Glutamatergic neuron (in vitro differentiated cells): Measurements from ENCODE around the gene THSD7B. TPM values are rescaled to one million over a fixed set of nuclear protein-coding genes. Genes with fewer than 3 reads are reported as not detected.
A peak's percentile ranks its signal among the peaks of the same experiment; 100 is the strongest.

Experiments
- DNase-seq: peaks from one replicate; pipeline ENCODE4 v3.0.0; 2022
- H3K27ac Mint-ChIP-seq: one replicate; pipeline ENCODE4 v1.8.0; 2020; ENCODE audit warnings: mild to moderate bottlenecking, mixed read lengths, inconsistent platforms; ENCODE audit not compliant: unreplicated experiment
- H3K27me3 Mint-ChIP-seq: one replicate; pipeline ENCODE4 v1.8.0; 2020; ENCODE audit warnings: mild to moderate bottlenecking, moderate library complexity, mixed read lengths, inconsistent platforms; ENCODE audit not compliant: unreplicated experiment
- H3K36me3 Mint-ChIP-seq: one replicate; pipeline ENCODE4 v1.8.0; 2020; ENCODE audit warnings: mild to moderate bottlenecking, mixed read lengths, inconsistent platforms; ENCODE audit not compliant: unreplicated experiment
- H3K4me1 Mint-ChIP-seq: one replicate; pipeline ENCODE4 v1.8.0; 2020; ENCODE audit warnings: mild to moderate bottlenecking, low read depth, mixed read lengths, inconsistent platforms; ENCODE audit not compliant: unreplicated experiment
- H3K4me3 Mint-ChIP-seq: one replicate; pipeline ENCODE4 v1.8.0; 2020; ENCODE audit warnings: mild to moderate bottlenecking, mixed read lengths, inconsistent platforms; ENCODE audit not compliant: unreplicated experiment
- H3K9me3 Mint-ChIP-seq: one replicate; pipeline ENCODE4 v1.8.0; 2020; ENCODE audit warnings: mild to moderate bottlenecking, moderate library complexity, mixed read lengths, inconsistent platforms; ENCODE audit not compliant: unreplicated experiment
- total RNA-seq: library from RNA; stranded (reverse); fragmentation: NEBNext Ultra II Directional; extraction: Animal tissue kit (Norgen Biotek cat#: 25700); gene quantifications from one replicate; pipeline ENCODE4 v1.2.1, GENCODE V29; 2021; ENCODE audit not compliant: unreplicated experiment
- TF ChIP-seq, protein P1 (sequence below): fragments of 200-600 bp; sonication (generic); IDR thresholded peaks from one replicate; pipeline ENCODE4 v1.5.0; 2021; ENCODE audit not compliant: partially characterized antibody, unreplicated experiment

THSD7B gene
- total RNA-seq, 1 donor from 2014 or later: 182 TPM

DNA sequence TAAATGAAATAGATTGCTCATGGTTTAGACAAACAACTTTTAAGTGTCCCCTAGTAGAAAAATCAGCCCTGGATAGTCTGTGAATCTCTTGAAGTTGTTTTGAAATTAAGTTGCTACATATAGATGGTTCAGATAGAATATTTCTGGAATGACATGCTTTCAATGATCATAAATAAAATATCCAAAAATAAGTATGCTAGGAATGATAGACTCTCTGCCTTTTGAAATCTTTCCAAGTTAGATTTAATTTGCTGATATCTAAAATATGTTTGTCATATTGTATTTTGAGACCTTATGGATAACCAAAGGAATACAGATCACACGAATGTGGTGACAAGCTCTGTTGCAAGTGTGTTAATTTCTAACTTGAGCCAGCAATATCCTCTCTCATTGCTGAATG lies 488.7 kb downstream of the THSD7B start:
- H3K36me3 Mint-ChIP-seq: no peaks in the 10 kb centered on the region
- TF ChIP-seq, protein P1, sequence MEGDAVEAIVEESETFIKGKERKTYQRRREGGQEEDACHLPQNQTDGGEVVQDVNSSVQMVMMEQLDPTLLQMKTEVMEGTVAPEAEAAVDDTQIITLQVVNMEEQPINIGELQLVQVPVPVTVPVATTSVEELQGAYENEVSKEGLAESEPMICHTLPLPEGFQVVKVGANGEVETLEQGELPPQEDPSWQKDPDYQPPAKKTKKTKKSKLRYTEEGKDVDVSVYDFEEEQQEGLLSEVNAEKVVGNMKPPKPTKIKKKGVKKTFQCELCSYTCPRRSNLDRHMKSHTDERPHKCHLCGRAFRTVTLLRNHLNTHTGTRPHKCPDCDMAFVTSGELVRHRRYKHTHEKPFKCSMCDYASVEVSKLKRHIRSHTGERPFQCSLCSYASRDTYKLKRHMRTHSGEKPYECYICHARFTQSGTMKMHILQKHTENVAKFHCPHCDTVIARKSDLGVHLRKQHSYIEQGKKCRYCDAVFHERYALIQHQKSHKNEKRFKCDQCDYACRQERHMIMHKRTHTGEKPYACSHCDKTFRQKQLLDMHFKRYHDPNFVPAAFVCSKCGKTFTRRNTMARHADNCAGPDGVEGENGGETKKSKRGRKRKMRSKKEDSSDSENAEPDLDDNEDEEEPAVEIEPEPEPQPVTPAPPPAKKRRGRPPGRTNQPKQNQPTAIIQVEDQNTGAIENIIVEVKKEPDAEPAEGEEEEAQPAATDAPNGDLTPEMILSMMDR: no peak
- peaks cover 11% of the 10 kb centered on the region for H3K4me1 Mint-ChIP-seq
- H3K27ac Mint-ChIP-seq: no peak overlapping the region
- H3K27me3 Mint-ChIP-seq: peaks cover 4% of the 10 kb centered on the region
- H3K9me3 Mint-ChIP-seq: peaks cover 7% of the 10 kb centered on the region
- DNase-seq: no peak
- H3K4me3 Mint-ChIP-seq: no peak overlapping the region

DNA sequence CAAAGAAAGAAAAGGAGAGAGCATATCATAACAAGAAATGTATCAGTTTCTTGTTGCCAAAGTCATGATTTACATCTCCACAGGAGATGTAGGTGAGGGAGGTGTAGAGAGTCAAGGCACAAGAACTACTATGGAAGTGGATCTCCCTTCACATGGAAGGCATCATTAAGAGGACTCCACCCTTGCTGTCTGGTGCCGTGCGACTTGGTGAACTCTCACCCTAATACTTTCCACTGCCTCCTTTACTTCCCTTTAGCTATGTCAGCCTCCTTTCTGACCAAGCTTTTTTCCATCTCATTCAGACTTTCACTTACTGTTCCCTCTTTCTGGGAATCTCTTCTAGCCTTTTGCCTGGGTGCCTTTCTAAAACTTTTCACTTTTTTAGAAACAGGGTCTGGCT lies 490.0 kb downstream of the THSD7B start:
- DNase-seq: no peak
- Mint-ChIP-seq H3K36me3 (peaks cover 4% of the 10 kb centered on the region), H3K4me3 (no peak overlapping the region), H3K4me1 (peaks cover 7% of the 10 kb centered on the region), H3K27ac (no peak overlapping the region), H3K27me3 (peaks cover 4% of the 10 kb centered on the region), H3K9me3 (peaks cover 7% of the 10 kb centered on the region)
- TF ChIP-seq, protein P1: no peak

DNA sequence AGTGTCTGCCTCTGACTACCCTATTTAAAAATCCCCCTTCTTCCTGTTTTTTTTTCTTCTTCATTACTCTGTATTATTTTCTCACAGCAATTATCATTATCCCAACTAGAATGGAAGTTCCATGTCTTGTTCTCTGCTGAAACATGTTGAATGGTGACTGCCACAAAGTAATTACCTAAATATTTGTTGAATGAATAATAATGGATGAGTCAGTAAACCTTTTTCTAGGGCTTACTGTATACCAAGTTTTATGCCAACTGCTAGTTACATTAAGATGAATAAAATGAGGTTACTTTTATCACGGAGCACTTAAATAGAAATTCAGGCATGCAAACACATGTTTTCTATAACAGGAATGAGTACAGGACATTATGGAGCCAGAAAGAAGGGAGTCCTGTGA lies 490.6 kb downstream of the THSD7B start:
- Mint-ChIP-seq H3K27ac (no peak overlapping the region), H3K9me3 (peaks cover 7% of the 10 kb centered on the region), H3K4me1 (peaks cover 1% of the 10 kb centered on the region), H3K36me3 (peaks cover 4% of the 10 kb centered on the region), H3K4me3 (no peak overlapping the region), H3K27me3 (peaks cover 4% of the 10 kb centered on the region)
- DNase-seq: no peak
- TF ChIP-seq, protein P1: no peak

DNA sequence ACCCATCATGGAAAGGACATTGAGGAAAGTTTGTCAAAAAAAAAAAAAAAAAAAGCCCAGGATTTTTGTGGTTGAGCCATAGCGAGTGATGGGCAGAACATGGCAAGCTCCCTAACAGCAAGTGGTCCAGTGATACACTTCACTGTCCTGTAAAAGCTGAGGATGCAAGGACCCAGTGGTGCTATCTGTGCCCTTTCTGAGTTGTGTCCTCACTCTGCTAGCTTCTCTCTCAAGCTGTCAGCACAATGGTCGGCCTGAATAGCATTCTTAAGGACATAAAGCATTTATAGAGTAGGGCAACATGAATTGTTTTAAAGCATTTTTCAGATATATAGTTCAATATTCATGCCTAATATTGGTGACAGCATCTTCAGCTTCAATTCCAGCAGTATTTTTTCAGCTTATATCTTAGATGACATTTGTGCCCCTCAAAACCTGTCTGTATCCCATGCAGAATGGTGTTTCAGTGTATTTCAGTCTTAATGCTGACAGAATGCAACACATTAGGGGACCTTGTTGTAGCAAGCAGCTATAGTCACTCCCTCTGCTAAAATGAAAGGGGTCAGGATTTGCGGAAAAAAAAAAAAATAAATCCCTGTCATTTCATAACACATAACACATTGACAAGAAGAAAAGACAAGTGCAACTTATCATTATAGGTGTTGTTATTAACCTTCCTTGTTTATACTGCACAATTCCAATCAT lies 496.7 kb downstream of the THSD7B start:
- H3K27me3 Mint-ChIP-seq: no peaks in the 10 kb centered on the region
- no peak for DNase-seq
- peak overlapping the region; percentile 86 for H3K27ac Mint-ChIP-seq
- H3K36me3 Mint-ChIP-seq: peaks cover 4% of the 10 kb centered on the region
- peaks cover 25% of the 10 kb centered on the region for H3K4me1 Mint-ChIP-seq
- H3K4me3 Mint-ChIP-seq: peak overlapping the region; percentile 11
- TF ChIP-seq, protein P1: no peak
- peaks cover 6% of the 10 kb centered on the region for H3K9me3 Mint-ChIP-seq

DNA sequence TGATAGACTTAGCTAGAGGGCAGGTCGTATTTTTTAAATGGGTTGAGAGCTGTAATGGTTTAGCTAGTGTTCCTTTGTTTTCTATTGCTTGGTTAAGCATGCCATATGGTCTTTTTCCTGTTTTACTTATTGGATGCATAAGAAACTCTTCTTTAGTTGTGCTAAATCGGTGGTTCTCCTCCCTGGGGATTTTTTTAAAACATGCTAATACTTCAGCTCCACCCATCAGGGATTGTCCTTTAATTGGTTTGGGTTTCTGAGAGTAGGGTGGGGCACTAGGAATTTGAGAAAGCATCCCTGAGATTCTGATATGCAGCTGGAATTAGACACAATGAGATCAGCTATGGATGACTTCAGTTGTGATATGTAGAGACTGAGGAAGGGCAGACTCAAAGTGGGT lies 497.2 kb downstream of the THSD7B start:
- Mint-ChIP-seq H3K9me3 (peaks cover 6% of the 10 kb centered on the region), H3K27me3 (no peaks in the 10 kb centered on the region), H3K36me3 (peaks cover 4% of the 10 kb centered on the region), H3K4me3 (peak overlapping the region; percentile 11), H3K4me1 (peaks cover 25% of the 10 kb centered on the region), H3K27ac (peak overlapping the region; percentile 86)
- TF ChIP-seq, protein P1: no peak
- no peak for DNase-seq
